ENCODE results near the gene ADIPOQ. TPM values are rescaled to one million over a fixed set of nuclear protein-coding genes. Genes with fewer than 3 reads are reported as not detected.
"Not testable (repeated sequence)": the region's sequence is repeated elsewhere in the genome, so short reads cannot be mapped to it uniquely, and the experiment has no call there.

The ADIPOQ gene
- polyA plus RNA-seq, 1 donor: 0.07 TPM

DNA sequence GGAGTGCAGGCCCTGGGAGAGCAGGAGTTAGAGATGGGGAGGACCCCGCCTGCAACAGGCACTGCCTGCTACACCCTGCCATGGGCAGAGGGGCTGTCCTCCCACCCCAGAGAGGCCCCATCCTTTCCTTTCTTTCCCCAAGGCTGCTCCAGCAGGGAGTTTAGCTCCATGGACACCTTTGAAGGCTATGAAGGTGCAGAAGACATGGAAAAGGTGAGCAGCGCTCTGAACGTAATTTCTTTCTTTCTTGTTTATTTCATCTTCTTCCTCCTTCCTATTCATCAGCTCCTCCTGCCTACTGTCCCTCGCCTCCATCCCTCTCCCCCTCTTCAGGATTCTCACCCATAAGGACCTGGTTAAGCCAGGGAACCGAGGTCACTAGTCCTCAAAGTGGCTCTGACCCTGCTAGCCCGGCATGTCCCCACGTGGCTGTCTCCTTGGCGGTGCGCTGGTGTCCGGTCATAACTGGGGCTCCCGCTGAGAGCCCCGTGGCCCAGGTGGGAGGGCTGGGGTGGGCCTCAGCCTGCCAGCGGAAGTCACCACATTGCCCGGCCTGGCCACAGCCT lies 16.0 kb upstream of the ADIPOQ start:
- no peak for DNase-seq

DNA sequence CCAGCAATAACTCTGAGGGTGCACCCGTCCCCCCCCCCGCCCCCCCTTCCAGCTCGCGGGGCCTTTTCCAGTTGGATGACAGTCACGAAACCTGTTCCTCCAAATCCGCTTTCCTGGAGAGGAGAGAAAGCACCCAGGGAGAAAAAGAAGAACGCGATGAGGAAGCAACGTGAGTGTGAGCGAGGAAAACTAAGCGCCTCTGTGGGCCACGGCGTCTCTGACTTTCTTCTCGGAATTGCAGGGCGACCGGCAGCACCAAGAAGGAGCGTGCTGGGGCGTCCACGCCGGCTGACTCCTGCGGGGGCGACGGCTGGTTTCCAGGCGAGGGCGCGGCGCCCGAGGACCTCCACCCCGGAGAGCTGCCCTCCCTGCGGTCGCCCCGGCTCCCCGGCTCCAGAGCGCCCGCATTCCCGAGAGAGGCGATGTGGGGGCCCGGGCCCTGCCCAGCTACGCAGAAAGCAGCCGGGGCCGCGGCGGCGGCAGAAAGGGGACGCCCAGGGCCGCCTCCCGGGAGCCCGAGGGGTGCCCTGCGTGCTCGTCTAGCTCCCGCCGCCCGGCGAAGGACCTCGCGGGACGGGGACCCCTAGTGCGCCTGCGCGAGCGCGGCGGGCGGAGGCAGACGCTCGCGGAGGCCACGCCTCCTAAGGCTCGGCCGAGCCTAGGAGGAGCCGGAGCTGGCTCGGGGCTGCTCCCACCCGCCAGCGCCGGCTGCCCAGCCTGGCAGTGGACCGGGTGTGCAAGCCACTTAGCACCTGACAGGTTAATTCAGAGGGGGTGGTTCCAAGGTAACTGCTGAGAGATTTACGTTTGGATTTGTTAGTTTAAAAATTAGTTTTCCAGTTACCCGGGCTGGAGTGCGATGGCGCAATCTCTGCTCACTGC lies 15.3 kb upstream of the ADIPOQ start:
- DNase-seq: peak; percentile 85

DNA sequence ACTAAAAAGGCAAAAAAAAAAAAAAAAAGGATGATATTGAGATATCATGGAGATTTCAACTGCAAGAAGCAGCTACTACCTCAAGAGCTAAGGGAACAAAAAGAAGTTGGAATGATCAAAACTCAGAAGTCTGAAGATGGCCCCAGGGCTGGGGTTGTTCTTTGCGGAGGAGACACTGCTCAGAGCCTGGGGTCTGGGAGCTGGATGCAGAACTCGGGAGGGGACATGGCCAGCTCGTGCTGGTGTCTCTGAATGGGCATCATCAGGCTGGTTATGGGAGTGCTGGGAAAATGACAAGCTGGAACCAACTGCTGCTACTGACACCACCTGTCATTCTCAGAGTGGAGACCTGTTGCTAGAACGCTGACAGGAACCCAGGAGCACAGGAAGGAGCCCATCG lies 14.2 kb upstream of the ADIPOQ start:
- no peak for DNase-seq

DNA sequence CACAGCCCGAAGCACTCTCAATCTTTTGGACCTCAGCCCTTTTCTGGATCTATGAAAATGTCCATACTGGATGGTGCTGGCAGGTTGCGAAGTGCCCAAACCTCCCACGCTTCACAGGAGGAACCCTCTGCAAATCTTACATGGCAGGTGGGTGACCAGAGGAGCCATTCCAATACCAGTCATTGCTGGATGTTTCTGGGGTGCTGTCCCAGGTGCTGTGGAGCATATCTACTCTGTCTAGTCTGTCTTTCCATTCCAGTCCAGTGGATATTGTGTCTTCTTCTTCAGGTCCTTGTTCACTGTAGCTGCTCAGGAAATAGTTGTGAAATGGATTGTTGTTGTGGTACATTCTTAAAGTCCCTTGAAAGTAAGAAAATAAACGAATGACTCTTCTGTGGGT lies 10.7 kb upstream of the ADIPOQ start:
- no peak for DNase-seq

DNA sequence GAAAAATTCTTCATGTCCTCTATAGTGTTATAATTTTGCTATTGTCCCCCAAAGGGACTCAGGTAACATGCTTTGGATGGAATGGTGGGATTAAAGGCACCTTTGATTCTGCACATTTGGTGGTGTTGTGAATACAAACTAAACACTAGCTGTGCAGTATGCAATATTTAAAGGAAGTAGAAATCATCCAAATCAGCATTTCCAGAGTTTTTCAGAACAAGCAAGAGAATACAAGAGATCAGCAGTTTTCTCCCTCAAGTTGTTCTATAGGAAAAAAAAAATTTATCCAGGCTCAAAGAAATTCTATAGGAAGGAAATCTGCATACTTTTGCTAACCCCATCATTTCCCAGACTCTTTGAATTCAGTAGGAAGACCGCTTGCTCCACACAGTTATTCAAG lies 10.2 kb upstream of the ADIPOQ start:
- DNase-seq: no peak

DNA sequence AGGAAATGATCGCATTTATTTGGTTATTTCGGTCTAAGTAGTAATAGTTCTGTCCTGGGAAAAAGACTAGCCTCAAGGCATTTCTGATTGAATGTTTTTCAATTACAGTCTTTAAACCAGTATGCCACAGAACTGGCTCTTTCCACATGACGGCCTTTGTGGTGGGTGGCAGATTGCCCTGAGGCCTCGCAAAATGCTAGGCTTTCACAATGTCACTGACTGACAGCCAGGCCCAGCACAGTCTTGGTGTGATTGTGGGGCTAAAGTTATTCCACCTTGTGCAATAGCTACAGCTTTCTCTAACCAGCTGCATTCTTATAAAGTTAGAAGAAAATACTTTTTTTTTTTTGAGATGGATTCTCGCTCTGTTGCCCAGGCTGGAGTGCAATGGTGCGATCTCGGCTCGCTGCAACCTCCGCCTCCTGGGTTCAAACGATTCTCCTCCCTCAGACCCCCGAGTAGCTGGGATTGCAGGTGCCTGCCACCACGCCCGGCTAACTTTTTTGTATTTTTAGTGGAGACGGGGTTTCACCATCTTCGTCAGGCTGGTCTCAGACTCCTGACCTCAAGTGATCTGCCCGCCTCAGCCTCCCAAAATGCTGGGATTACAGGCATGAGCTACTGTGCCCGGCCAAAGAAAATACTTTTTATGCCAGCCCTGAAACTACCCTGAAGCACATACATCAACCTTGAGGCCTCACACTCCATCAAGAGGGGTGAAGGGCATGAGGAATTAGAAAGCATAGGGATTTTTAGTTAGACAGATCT lies 2.5 kb upstream of the ADIPOQ start:
- DNase-seq: no peak

DNA sequence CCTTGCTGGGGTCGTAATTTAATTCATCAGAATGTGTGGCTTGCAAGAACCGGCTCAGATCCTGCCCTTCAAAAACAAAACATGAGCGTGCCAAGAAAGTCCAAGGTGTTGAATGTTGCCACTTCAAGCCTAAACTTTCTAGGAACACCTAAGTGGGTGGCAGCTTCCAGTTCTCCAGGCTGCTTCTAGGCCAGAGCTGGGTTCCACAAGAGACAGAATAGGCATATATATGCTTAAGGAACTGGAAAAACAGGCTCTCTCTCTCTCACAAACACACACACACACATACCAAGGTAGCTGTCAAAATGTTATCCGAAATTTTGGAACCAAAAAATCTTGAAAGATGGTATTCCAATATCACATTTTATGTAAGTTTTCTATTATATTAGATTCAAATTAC lies 890 bp upstream of the ADIPOQ start:
- no peak for DNase-seq

DNA sequence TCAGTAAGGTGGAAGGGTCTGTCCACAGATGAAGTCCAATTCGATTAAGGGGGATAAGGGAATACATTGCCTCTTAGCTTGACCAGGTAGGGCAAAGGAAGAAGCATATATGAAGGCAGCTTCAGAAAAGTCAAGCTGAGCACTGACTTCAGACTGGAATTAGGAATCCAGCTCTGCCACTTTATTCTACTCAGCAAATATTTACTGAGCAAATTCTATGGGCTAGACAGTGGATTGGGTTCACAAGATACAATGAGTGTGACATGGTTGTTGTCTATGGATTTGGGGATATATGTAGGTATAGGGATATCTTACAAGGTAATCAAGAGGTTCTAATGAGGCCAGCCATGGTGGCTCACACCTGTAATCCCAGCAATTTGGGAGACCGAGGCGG lies 526 bp downstream of the ADIPOQ start:
- DNase-seq: no peak

DNA sequence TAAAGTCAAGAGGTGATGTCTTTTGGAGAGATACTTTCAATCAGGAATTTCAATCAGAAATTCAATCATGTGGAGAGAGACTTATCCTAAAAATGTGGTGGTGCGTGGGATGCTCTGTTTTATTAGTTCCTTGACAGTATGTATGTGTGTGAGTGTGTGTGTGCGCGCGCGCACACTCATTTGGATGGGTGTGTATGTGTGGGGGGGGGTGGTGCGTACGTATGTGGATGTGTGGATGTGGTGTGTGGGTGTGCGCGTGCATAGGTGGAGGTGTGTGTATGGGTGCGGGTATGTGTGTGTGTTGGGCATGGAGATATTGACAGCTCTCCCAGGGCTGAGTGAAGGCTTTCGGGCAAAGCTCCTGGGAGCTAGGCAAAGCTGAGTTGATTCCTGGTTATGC lies 2.4 kb downstream of the ADIPOQ start:
- DNase-seq: no peak

DNA sequence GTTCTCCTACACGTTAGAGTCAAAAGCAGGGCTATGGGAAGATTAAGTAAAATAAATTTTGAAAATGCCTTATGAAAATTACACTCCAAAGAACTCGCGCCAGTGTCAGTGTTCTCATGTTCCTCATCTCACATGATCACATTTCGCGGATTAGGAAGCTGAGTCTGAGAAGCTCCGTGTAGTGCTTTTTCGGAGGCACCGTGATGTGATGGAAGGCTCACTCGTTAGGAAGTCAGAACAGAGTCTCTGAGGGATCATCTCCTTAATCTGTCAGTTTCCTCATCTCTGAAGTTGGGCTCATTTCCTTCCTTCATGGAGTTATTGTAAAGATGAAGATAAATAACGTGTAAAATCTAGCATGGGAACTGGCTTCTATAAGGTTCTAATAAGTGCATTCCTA lies 3.2 kb downstream of the ADIPOQ start:
- DNase-seq: no peak

DNA sequence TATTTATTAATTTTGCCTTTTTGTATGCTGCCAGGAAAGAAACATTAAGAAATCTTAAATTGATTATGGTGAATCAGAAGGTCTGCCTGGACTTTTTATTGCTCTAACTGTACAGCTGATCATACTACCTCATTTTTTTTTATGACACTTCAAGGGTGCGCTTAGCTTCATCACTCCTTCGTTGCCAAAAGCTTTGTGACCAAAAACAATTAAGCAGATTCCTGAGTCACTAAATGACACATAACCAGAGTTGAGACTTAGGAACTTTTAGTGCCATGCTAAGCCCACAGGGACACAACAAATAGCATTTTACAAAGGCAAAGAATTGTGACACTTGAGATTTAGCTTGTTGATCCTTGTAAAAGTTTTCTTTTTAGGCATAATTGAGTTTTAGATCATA lies 4.9 kb downstream of the ADIPOQ start:
- no peak for DNase-seq

DNA sequence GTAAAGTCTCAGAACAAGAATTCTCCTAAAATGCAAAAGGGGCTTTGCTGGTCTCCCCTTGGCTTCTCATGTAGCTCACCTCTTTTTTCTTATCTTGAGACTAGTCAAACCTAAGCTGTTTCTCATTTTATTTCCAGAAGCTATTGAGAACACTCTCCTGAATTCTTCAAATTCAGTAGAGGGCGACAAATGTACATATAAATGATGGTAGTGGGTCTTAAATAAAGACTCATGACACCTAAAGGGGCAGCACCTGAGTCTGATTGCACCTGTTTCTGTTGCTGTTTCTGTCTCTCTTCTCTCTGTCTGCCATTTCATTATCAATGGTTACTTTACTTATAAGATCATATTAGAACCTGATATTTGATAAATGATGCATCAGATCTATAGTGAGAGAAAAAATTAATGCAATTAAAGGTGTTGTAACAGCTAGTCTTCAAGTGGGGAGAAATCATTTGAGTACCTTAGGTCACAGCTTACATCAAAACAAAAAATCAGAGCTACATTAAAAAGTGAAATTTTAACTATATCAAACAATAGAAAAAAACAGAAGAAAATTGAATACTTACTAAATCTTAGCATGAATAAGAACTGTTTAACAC lies 7.0 kb downstream of the ADIPOQ start:
- DNase-seq: no peak

DNA sequence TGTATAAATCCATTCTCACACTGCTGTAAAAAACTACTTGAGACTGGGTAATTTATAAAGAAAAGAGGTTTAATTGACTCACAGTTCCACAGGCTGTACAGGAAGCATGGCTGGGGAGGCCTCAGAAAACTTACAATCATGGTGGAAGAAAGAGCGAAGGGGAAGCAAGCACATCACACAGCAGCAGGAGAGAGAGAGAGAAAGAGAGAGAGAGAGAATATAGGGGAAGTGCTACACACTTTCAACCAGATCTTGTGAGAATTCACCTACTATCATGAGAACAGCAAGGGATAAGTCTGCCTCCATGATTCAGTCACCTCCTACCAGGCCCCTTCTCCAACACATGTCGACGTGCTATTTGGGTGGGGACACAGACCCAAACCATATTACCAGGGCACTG lies 9.3 kb downstream of the ADIPOQ start:
- DNase-seq: not testable (repeated sequence)

DNA sequence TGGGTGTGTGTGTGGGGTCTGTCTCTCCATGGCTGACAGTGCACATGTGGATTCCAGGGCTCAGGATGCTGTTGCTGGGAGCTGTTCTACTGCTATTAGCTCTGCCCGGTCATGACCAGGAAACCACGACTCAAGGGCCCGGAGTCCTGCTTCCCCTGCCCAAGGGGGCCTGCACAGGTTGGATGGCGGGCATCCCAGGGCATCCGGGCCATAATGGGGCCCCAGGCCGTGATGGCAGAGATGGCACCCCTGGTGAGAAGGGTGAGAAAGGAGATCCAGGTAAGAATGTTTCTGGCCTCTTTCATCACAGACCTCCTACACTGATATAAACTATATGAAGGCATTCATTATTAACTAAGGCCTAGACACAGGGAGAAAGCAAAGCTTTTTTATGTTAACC lies 10.5 kb downstream of the ADIPOQ start:
- no peak for DNase-seq

DNA sequence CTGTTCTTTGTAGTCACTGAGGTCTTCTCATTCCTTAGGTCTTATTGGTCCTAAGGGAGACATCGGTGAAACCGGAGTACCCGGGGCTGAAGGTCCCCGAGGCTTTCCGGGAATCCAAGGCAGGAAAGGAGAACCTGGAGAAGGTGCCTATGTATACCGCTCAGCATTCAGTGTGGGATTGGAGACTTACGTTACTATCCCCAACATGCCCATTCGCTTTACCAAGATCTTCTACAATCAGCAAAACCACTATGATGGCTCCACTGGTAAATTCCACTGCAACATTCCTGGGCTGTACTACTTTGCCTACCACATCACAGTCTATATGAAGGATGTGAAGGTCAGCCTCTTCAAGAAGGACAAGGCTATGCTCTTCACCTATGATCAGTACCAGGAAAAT lies 11.6 kb downstream of the ADIPOQ start:
- DNase-seq: no peak

DNA sequence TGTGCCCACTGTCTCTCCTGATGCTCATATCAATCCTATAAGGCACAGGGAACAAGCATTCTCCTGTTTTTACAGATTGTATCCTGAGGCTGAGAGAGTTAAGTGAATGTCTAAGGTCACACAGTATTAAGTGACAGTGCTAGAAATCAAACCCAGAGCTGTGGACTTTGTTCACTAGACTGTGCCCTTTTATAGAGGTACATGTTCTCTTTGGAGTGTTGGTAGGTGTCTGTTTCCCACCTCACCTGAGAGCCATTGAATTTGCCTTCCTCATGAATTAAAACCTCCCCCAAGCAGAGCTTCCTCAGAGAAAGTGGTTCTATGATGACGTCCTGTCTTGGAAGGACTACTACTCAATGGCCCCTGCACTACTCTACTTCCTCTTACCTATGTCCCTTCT lies 12.4 kb downstream of the ADIPOQ start:
- no peak for DNase-seq

DNA sequence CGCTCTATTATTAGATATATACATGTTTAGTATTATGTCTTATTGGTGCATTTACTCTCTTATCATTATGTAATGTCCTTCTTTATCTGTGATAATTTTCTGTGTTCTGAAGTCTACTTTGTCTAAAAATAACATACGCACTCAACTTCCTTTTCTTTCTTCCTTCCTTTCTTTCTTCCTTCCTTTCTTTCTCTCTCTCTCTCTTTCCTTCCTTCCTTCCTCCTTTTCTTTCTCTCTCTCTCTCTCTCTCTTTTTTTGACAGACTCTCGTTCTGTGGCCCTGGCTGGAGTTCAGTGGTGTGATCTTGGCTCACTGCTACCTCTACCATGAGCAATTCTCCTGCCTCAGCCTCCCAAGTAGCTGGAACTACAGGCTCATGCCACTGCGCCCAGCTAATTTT lies 15.2 kb downstream of the ADIPOQ start:
- DNase-seq: no peak

DNA sequence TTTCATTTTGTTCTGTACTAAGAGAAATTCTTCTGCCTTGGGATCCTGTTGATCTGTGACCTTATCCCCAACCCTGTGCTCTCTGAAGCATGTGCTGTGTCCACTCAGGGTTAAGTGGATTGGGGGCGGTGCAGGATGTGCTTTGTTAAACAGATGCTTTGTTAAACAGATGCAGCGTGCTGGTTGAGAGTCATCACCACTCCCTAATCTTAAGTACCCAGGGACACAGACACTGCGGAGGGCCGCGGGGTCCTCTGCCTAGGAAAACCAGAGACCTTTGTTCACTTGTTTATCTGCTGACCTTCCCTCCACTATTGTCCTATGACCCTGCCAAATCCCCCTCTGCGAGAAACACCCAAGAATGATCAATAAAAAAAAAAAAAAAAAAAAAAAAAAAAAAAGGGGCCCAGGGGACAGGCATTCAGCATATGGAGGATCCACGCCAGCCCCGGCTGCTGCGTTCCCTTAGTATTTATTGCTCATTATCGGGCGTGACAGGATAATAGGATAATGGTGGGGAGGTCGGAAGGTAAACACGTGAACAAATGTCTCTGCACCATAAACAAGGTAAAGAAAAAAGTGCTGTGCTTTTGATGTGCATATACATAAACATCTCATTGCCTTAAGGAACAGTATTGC lies 22.8 kb downstream of the ADIPOQ start:
- not testable (repeated sequence) for DNase-seq

DNA sequence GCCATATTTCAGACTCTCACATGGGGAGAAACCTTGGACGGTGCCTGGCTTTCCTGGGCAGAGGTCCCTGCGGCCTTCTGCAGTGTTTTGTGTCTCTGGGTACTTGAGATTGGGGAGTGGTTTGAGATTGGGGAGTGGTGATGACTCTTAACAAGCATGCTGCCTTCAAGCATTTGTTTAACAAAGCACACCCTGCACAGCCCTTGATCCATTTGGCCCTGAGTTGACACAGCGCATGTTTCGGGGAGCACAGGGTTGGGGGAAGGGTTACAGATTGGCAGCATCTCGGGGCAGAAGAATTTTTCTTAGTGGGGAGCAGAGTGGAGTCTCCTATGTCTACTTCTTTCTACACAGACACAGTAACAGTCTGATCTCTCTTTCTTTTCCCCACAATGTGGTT lies 23.6 kb downstream of the ADIPOQ start:
- not testable (repeated sequence) for DNase-seq

DNA sequence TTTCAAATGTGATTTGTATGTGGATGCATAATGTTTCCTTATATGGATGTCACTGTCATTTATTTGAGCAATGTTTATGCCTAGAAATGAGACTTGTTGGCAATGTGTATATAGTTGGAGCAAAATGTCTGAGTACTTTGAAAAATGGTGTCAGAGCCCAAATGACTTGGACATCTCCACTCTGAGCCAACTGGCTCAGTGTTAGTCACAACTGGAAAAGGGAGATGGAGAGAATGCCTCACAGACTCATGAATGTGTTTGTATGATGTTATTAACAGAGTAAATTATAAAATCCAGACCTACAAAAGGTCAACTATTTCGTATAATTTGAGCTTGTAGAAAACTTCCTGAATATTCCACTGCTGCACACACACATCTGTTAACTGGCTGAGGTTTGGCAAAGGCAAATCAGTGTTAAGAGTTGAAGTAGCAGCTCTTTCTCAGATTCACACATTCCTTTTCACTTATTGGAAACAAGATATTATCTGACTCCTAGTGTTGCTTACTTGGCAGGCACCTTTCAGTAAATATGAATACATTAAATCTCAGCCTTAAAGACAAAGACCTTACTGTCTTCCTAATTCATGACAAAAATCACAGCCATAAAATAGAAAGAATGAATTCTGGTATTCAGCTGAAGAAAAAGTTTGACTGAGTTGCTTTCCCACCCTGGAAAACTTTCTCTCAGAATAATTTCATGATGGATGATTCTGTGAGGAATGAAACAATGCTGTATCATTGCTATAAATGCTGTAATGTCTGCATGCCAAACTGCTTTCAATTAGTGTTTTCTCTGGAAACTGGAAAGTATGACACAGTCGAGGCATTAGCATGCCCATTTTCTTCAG lies 27.0 kb downstream of the ADIPOQ start:
- no peak for DNase-seq

Data from left kidney (tissue), 2 donors.